Stomach (tissue), 4 donors: ENCODE data around the gene ZDHHC18.

Source experiments
- EP300 ChIP-seq: sonication (generic); formaldehyde crosslinking; IDR thresholded peaks from one replicate; pipeline ENCODE4 v1.6.1; 2017; ENCODE audit warnings: antibody characterized with exemption
- POLR2A ChIP-seq, 4 donors: fragments of 450-650 bp; IDR thresholded peaks; one replicate each; pipeline ENCODE4 v1.6.1; 2016; ENCODE audit warnings: antibody characterized with exemption in 4 of 4, control low read depth in 2 of 4, mild to moderate bottlenecking in 1 of 4, moderate library complexity in 1 of 4

- TF ChIP-seq POLR2A (IDR thresholded peaks at IDR 0.05) (no peak), EP300 (no peak)
Observed at GRCh38 chr1:26877326-26877725, 50.8 kb downstream of the ZDHHC18 start.
